Measurements from ENCODE around the gene ABHD16A. TPM values are rescaled to one million over a fixed set of nuclear protein-coding genes. Genes with fewer than 3 reads are reported as not detected.

ABHD16A gene
- total RNA-seq, 2 donors from 2014 or later, result 49.3 to 52.8 TPM

- TF ChIP-seq CTCF (IDR thresholded peaks at IDR 0.05), result no peak
- Histone ChIP-seq H3K27ac (peak overlapping the region in 1 of 2 donors; percentile 96), H3K9me3 (no peaks in the 10 kb centered on the region), H3K36me3 (peaks cover 6% of the 10 kb centered on the region), H3K27me3 (replicated peaks; ENCODE audit: insufficient read depth) (no peaks in the 10 kb centered on the region), H3K4me3 (peak overlapping the region; percentile 13), H3K4me1 (ENCODE audit: control insufficient read depth in 1 of 2, low read depth in 2 of 2) (peaks cover 21 to 43% of the 10 kb centered on the region in 2 donors)
- no peak for ATAC-seq (ENCODE audit: insufficient number of reproducible peaks, low FRiP score, low read depth)
- DNase-seq (ENCODE audit: low spot score), result no peak
Observed at GRCh38 chr6:31737991-31738979, 35.2 kb upstream of the ABHD16A start.

DNA sequence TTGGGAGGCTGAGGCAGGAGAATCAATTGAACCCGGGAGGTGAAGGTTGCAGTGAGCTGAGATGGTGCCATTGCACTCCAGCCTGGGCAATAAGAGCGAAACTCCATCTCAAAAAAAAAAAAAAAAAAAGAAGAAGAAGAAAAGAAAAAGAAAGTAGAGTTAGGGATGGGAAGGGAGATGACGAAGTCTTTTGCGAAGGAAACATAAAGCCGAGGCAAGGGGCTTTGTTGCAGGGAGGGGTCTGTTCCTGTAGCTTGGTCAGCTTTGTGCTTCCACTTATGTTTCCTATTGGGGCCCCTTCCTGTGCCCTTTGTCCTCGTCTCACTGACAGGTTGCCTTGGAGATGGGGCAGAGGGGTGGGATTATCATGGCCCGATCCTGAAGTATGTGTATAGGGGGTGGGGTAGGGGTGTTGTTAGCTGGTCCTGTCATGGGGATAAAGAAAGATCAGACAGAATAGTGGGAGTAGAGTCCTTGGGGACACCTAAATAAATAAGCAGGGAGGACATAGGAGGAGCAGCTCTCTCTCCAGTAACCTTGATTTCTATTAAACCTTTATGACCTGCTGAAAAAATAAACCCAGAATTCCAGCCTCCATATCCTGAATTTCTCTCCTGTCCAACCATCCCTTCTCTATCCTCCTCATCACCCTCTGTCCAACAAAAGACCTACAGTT, 34.3 kb upstream of the ABHD16A start:
- Histone ChIP-seq H3K27ac (peak overlapping the region in 1 of 2 donors; percentile 96), H3K27me3 (replicated peaks; ENCODE audit: insufficient read depth) (no peaks in the 10 kb centered on the region), H3K9me3 (no peaks in the 10 kb centered on the region), H3K4me1 (ENCODE audit: control insufficient read depth in 1 of 2, low read depth in 2 of 2) (peaks cover 21 to 46% of the 10 kb centered on the region in 2 donors), H3K4me3 (peak overlapping the region; percentile 92), H3K36me3 (peaks cover 13% of the 10 kb centered on the region)
- TF ChIP-seq CTCF (IDR thresholded peaks at IDR 0.05), result no peak
- DNase-seq (ENCODE audit: low spot score) (no peak), ATAC-seq (ENCODE audit: insufficient number of reproducible peaks, low FRiP score, low read depth) (no peak)

DNA sequence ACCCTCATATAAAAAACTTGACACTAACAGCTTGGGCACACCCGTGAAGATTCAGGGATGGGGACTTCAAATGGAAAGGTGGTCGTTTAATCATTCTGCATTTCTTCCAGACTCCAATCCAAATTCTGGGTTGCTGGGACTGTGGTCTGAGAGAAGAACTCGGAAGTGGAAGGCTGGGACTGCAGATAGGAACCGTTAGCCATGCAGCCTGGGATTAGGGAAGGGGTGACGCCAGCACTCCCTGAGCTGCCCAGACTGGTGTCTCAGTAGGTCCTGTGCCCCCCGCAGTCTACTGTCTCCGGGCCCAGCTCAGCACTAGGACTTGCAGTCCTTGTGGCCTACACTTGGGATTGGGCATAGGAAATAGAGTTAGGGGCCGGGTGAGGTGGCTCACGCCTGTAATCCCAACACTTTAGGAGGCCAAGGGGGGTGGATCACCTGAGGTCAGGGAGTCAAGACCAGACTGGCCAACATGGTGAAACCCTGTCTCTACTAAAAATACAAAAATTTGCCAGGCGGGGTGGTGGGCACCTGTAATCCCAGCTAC, 33.7 kb upstream of the ABHD16A start:
- H3K4me3 ChIP-seq, result peak overlapping the region; percentile 92
- no peak for DNase-seq (ENCODE audit: low spot score)
- no peak for TF ChIP-seq CTCF (IDR thresholded peaks at IDR 0.05)
- no peaks in the 10 kb centered on the region for H3K27me3 ChIP-seq (replicated peaks; ENCODE audit: insufficient read depth)
- peaks cover 21 to 46% of the 10 kb centered on the region in 2 donors for H3K4me1 ChIP-seq (ENCODE audit: control insufficient read depth in 1 of 2, low read depth in 2 of 2)
- ATAC-seq (ENCODE audit: insufficient number of reproducible peaks, low FRiP score, low read depth), result no peak
- H3K27ac ChIP-seq, result peak overlapping the region; percentile 89 to 96
- H3K36me3 ChIP-seq, result peaks cover 19% of the 10 kb centered on the region
- no peaks in the 10 kb centered on the region for H3K9me3 ChIP-seq

GRCh38 chr6:31736021-31736767, 33.1 kb upstream of the ABHD16A start, which contains the start of gene CLIC1:
Gene CLIC1, minus strand, starts transcription at chr6:31736530. Its CDS starts 230 bp downstream, at chr6:31736300.
- peaks cover 21 to 46% of the 10 kb centered on the region in 2 donors for H3K4me1 ChIP-seq (ENCODE audit: control insufficient read depth in 1 of 2, low read depth in 2 of 2)
- peaks cover 25% of the 10 kb centered on the region for H3K36me3 ChIP-seq
- TF ChIP-seq CTCF (IDR thresholded peaks at IDR 0.05), result no peak
- peak; percentile 75 for DNase-seq (ENCODE audit: low spot score)
- H3K4me3 ChIP-seq, result peak within 1 kb of the TSS; percentile 92
- no peaks in the 10 kb centered on the region for H3K9me3 ChIP-seq
- peak within 1 kb of the TSS; percentile 89 to 96 for H3K27ac ChIP-seq
- peak; percentile 75 for ATAC-seq (ENCODE audit: insufficient number of reproducible peaks, low FRiP score, low read depth)
- no peaks in the 10 kb centered on the region for H3K27me3 ChIP-seq (replicated peaks; ENCODE audit: insufficient read depth)

Data from thoracic aorta (tissue), 2 donors.